T-cell (primary cell): ENCODE results near the gene INHBC. TPM values are rescaled to one million over a fixed set of nuclear protein-coding genes. Genes with fewer than 3 reads are reported as not detected.
"Not testable (repeated sequence)": the region's sequence is repeated elsewhere in the genome, so short reads cannot be mapped to it uniquely, and the experiment has no call there.

Experiments
- ATAC-seq, 4 experiments: fragments of 200-7000 bp in 3 of 4; fragments of 150-1000 bp in 1 of 4; cut with Tn5 transposase; replicated peaks in 1 of 4; 1 replicate in 3 of 4; 2 replicates in 1 of 4; pipeline ENCODE4 v1.10.0; 2021; ENCODE audit warnings: moderate library complexity in 3 of 4, mild to moderate bottlenecking in 2 of 4, moderate number of reproducible peaks in 1 of 4
- CTCF ChIA-PET, 2 donors: fragments of 300-600 bp; sonication (Branson Sonifier 250); formaldehyde crosslinking; loops; one replicate each; lab custom pipeline; 2022; ENCODE audit warnings: antibody characterized with exemption in 2 of 2; lab: Charles Lee
- POLR2A ChIA-PET, 2 donors: fragments of 300-600 bp; sonication (Branson Sonifier 250); formaldehyde crosslinking; loops; one replicate each; lab custom pipeline; 2022; ENCODE audit warnings: antibody characterized with exemption in 2 of 2; lab: Charles Lee
- DNase-seq, 35 experiments: peaks; one replicate each; pipeline versions ENCODE4 v3.0.0 to v3.0.0-alpha.2; 2013 to 2023
- H3K27ac ChIP-seq: one replicate; pipeline ENCODE4 v1.5.1; 2013; ENCODE audit warnings: low read length
- H3K27me3 ChIP-seq, 2 experiments: replicated peaks in 1 of 2; 1 replicate in 1 of 2; 2 replicates in 1 of 2; pipeline versions ENCODE4 v1.6.1 to v1.7.0; 2013; ENCODE audit warnings: low read length in 1 of 2, mixed read lengths in 1 of 2; ENCODE audit not compliant: control insufficient read depth in 2 of 2, insufficient read depth in 2 of 2; ENCODE audit errors: extremely low read depth in 1 of 2
- H3K36me3 ChIP-seq, 2 donors: 1 replicate in 1 of 2; 2 replicates in 1 of 2; pipeline versions ENCODE4 v1.6.1 to v1.7.0; 2013; ENCODE audit warnings: low read length in 1 of 2; ENCODE audit not compliant: control insufficient read depth in 2 of 2, insufficient read depth in 1 of 2; ENCODE audit errors: extremely low read depth in 1 of 2
- H3K4me1 ChIP-seq, 2 experiments: 1 replicate in 1 of 2; 2 replicates in 1 of 2; pipeline versions ENCODE4 v1.6.1 to v1.7.0; 2013; ENCODE audit warnings: low read length in 2 of 2, mixed read lengths in 1 of 2; ENCODE audit not compliant: insufficient read depth in 2 of 2, control insufficient read depth in 1 of 2; ENCODE audit errors: extremely low read depth in 1 of 2
- H3K4me3 ChIP-seq, 2 donors: 1 replicate in 1 of 2; 2 replicates in 1 of 2; pipeline versions ENCODE4 v1.5.1 to v1.7.0; 2013; ENCODE audit warnings: mild to moderate bottlenecking in 2 of 2, low read length in 1 of 2, moderate library complexity in 1 of 2; ENCODE audit not compliant: control insufficient read depth in 1 of 2; ENCODE audit errors: extremely low read depth in 1 of 2
- H3K9me3 ChIP-seq: 2 replicates; pipeline ENCODE4 v1.7.0; 2013
- H3K27ac Mint-ChIP-seq, 2 donors: one replicate each; pipeline ENCODE4 v1.8.0; 2020 to 2021; ENCODE audit warnings: mild to moderate bottlenecking in 2 of 2, mixed read lengths in 2 of 2
- H3K27me3 Mint-ChIP-seq, 2 donors: one replicate each; pipeline ENCODE4 v1.8.0; 2021 to 2022; ENCODE audit warnings: mixed read lengths in 2 of 2
- H3K36me3 Mint-ChIP-seq: one replicate; pipeline ENCODE4 v1.8.0; 2021; ENCODE audit warnings: mixed read lengths
- H3K4me1 Mint-ChIP-seq, 3 donors: one replicate each; pipeline ENCODE4 v1.8.0; 2020 to 2022; ENCODE audit warnings: mixed read lengths in 3 of 3, mild to moderate bottlenecking in 1 of 3
- H3K4me3 Mint-ChIP-seq, 3 donors: one replicate each; pipeline ENCODE4 v1.8.0; 2020 to 2022; ENCODE audit warnings: mild to moderate bottlenecking in 3 of 3, mixed read lengths in 3 of 3, moderate library complexity in 3 of 3
- H3K9me3 Mint-ChIP-seq, 3 donors: one replicate each; pipeline ENCODE4 v1.8.0; 2020 to 2022; ENCODE audit warnings: mixed read lengths in 3 of 3
- WGBS: methylation state at CpG from one replicate; pipeline ENCODE4 v1.1.5; 2013; ENCODE audit warnings: missing lambda C conversion rate; ENCODE audit not compliant: insufficient coverage; 5-methylcytosine and 5-hydroxymethylcytosine counted together
- total RNA-seq, 35 experiments: library from RNA in 6 of 35; stranded (reverse) in 6 of 35; fragments of 120-200 nt in 1 of 35; gene quantifications; one replicate each; pipeline versions ENCODE4 v1.2.1 to v1.2.4 and lab custom pipeline; 2013 to 2026

Gene INHBC
- total RNA-seq, 5 donors from 2014 or later (not counting 1 experiment from before 2014, with no cell fraction given) = 0.13 to 0.23 (median 0.18) TPM; not detected in 2

DNA sequence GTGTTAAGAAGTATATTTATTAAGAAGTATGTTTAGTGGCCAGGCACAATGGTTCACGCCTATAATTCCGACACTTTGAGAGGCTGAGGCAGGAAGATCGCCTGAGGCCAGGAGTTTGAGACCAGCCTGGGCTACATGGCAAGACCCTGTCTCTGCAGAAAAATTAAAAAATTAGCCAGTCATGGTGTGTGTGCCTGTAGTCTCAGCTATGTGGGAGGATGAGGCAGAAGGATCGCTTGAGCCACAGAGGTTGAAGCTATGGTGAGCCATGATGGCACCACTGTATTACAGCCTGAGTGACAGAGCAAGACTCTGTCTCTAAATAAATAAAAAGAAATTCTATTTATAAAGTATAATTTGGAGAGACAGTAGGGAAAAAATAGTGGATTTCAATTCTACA, 24.1 kb upstream of the INHBC start:
- CTCF ChIA-PET = interaction anchor here (0.6 to 0.8 kb wide), 4 partner anchors 9 to 31 kb away, joined by 3 to 4 read pairs (median 4); no protein-coding TSS in a partner anchor
- no peak overlapping the region for H3K27ac ChIP-seq
- ATAC-seq = no peak
- H3K27me3 ChIP-seq = no peaks in the 10 kb centered on the region
- H3K4me3 ChIP-seq = no peak overlapping the region
- no peaks in the 10 kb centered on the region for H3K4me1 ChIP-seq
- no peaks in the 10 kb centered on the region for H3K9me3 ChIP-seq
- H3K4me3 Mint-ChIP-seq = no peak overlapping the region
- H3K9me3 Mint-ChIP-seq = no peaks in the 10 kb centered on the region
- no peaks in the 10 kb centered on the region for H3K27me3 Mint-ChIP-seq
- peaks cover 9% of the 10 kb centered on the region for H3K36me3 Mint-ChIP-seq
- POLR2A ChIA-PET = interaction anchor here (0.6 to 0.7 kb wide), 2 partner anchors 40 to 115 kb away, joined by 3 to 7 read pairs; no protein-coding TSS in a partner anchor
- no peak for DNase-seq
- H3K27ac Mint-ChIP-seq = no peak overlapping the region
- peaks cover 32 to 35% (median 34%) of the 10 kb centered on the region in 3 donors for H3K4me1 Mint-ChIP-seq
- peaks cover 3 to 4% of the 10 kb centered on the region in 2 donors for H3K36me3 ChIP-seq
- 100% methylated on average over 3 of the region's 4 CpGs for WGBS

DNA sequence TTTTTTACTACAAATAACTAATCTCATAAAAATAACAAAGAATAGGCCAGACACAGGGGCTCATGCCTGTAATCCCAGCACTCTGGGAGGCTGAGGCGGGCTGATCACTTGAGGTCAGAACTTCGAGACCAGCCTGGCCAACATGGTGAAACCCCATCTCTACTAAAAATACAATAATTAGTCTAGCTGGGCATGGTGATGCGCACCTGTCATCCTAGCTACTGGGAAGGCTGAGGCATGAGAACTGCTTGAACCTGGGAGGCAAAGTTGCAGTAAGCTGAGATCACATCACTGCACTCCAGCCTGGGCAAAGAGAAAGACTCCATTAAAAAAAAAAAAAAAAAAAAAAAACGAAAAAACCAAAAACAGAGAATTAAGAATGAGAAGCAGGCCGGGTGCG, 20.4 kb upstream of the INHBC start:
- not testable (repeated sequence) for ATAC-seq, H3K27ac ChIP-seq, H3K27me3 Mint-ChIP-seq, H3K9me3 ChIP-seq, H3K27me3 ChIP-seq, DNase-seq, H3K36me3 Mint-ChIP-seq, H3K4me3 Mint-ChIP-seq, H3K4me1 ChIP-seq, H3K27ac Mint-ChIP-seq, H3K9me3 Mint-ChIP-seq, H3K36me3 ChIP-seq, H3K4me3 ChIP-seq
- 100% methylated on average over 2 of the region's 6 CpGs for WGBS
- peaks cover 48 to 55% (median 48%) of the 10 kb centered on the region in 3 donors for H3K4me1 Mint-ChIP-seq
- ChIA-PET CTCF (interaction anchor here (0.7 to 0.8 kb wide), 4 partner anchors 21 to 415 kb away, joined by 3 to 10 read pairs (median 6); no protein-coding TSS in a partner anchor), POLR2A (interaction anchor here (0.6 to 0.7 kb wide), 3 partner anchors 13 to 158 kb away, joined by 3 to 9 read pairs (median 4); no protein-coding TSS in a partner anchor)

DNA sequence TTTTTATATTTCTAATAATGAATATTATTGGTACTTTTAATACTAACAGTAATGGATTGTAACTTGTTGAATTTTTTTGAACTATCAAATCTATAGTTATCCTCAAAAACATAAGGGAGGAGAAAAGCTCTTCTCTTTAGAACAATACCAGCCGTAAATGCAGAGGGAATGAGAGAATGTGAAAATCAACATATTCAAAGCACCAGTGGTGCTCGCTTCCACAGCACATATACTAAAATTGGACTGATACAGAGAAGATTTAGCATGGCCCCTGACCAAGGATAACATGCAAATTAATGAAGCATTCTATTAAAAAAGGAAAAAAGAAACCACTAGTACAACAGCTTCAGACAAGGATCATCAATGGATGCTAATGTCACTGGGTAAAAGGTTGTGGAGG, 19.5 kb upstream of the INHBC start:
- Mint-ChIP-seq H3K4me1 (peaks cover 54 to 60% (median 54%) of the 10 kb centered on the region in 3 donors), H3K27ac (no peak overlapping the region), H3K27me3 (no peaks in the 10 kb centered on the region), H3K4me3 (no peak overlapping the region), H3K36me3 (peaks cover 7% of the 10 kb centered on the region), H3K9me3 (no peaks in the 10 kb centered on the region)
- Histone ChIP-seq H3K4me3 (no peak overlapping the region), H3K4me1 (no peaks in the 10 kb centered on the region), H3K27ac (no peak overlapping the region), H3K9me3 (no peaks in the 10 kb centered on the region), H3K36me3 (peaks cover 4 to 9% of the 10 kb centered on the region in 2 donors), H3K27me3 (no peaks in the 10 kb centered on the region)
- no CpG with 5 or more reads among the region's 2 CpGs for WGBS
- ChIA-PET CTCF (no interaction called here), POLR2A (no interaction called here)
- ATAC-seq (no peak), DNase-seq (no peak)

DNA sequence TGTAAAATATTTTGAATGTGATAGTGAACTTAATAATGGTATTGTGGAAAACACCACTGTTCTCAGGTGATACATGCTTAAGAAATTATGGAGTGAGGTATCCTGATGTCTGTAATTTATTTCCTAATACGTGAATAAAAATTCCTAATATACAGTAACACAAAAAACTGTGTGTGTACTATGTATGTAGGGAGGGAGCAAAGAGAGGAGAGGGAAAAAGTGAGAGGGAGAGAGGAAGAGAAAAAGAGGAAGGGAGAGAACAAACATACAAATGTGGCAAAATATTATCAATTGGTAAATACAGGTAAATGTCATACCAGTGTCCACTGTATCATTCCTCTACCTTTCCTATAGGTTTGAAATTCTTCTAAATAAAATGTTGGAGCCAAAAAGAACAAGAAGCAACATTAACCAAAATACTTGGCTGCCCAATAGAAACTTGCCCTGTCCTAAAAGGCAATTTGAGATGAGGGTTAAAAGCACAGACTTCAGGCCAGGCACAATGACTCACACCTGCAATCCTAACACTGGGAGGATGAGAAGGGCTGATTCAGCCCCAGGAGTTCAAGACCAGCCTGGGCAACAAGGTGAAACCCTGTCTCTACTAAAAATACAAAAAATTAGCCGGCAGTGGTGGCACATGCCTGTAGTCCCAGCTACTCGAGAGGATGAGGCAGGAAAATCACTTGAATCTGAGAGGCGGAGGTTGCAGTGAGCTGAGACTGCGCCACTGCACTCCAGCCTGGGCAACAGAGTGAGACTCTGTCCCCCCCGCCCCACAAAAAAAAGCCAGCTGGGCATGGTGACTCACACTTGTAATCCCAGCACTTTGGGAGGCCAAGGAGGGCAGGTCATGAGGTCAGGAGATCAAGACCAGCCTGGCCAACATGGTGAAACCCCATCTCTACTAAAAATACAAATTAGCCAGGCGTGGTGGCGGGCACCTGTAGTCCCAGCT, 18.3 kb upstream of the INHBC start:
- H3K4me1 ChIP-seq = peaks cover 0 to under 1% of the 10 kb centered on the region in 2 experiments
- Mint-ChIP-seq H3K4me1 (peaks cover 56 to 61% (median 57%) of the 10 kb centered on the region in 3 donors), H3K27ac (peak overlapping the region; percentile 11 to 60), H3K36me3 (peaks cover 11% of the 10 kb centered on the region), H3K4me3 (no peak overlapping the region), H3K9me3 (no peaks in the 10 kb centered on the region), H3K27me3 (no peaks in the 10 kb centered on the region)
- no peak for ATAC-seq
- no peaks in the 10 kb centered on the region for H3K9me3 ChIP-seq
- no peak overlapping the region for H3K27ac ChIP-seq
- no peak overlapping the region for H3K4me3 ChIP-seq
- no peak for DNase-seq
- H3K27me3 ChIP-seq = no peaks in the 10 kb centered on the region
- H3K36me3 ChIP-seq = peaks cover 4 to 11% of the 10 kb centered on the region in 2 donors
- 93% methylated on average over 6 of the region's 8 CpGs for WGBS
- ChIA-PET CTCF (interaction anchor here in 1 of 2 donors (0.6 kb wide), 1 partner anchor 150 kb away, joined by 5 read pairs; no protein-coding TSS in a partner anchor), POLR2A (no interaction called here)

GRCh38 chr12:57418255-57418654, 16.3 kb upstream of the INHBC start:
- no peak for ATAC-seq
- Histone ChIP-seq H3K27me3 (no peaks in the 10 kb centered on the region), H3K9me3 (no peaks in the 10 kb centered on the region), H3K4me3 (no peak overlapping the region), H3K27ac (no peak overlapping the region), H3K4me1 (peaks cover 0 to 2% of the 10 kb centered on the region in 2 experiments), H3K36me3 (peaks cover 1 to 22% of the 10 kb centered on the region in 2 donors)
- no peak overlapping the region for H3K27ac Mint-ChIP-seq
- no peaks in the 10 kb centered on the region for H3K9me3 Mint-ChIP-seq
- WGBS = no CpG with 5 or more reads among the region's 9 CpGs
- ChIA-PET CTCF (interaction anchor here in 1 of 2 donors (1.1 kb wide), 1 partner anchor 41 kb away, joined by 3 read pairs; no protein-coding TSS in a partner anchor), POLR2A (interaction anchor here in 1 of 2 donors (0.7 kb wide), 1 partner anchor 8 kb away, joined by 4 read pairs; no protein-coding TSS in a partner anchor)
- H3K4me1 Mint-ChIP-seq = peaks cover 51 to 54% (median 52%) of the 10 kb centered on the region in 3 donors
- H3K27me3 Mint-ChIP-seq = no peaks in the 10 kb centered on the region
- DNase-seq = no peak
- no peak overlapping the region for H3K4me3 Mint-ChIP-seq
- peaks cover 17% of the 10 kb centered on the region for H3K36me3 Mint-ChIP-seq

- WGBS = 86% methylated on average over 1 of the region's 2 CpGs
- POLR2A ChIA-PET = no interaction called here
Observed at GRCh38 chr12:57419495-57419894, 15.1 kb upstream of the INHBC start.

More at GRCh38 chr12:57419495-57419894, 15.1 kb upstream of the INHBC start:
- peaks cover 0 to 22% of the 10 kb centered on the region in 2 donors for H3K36me3 ChIP-seq
- H3K27me3 ChIP-seq = no peaks in the 10 kb centered on the region
- Mint-ChIP-seq H3K4me3 (no peak overlapping the region), H3K36me3 (peaks cover 20% of the 10 kb centered on the region), H3K4me1 (peaks cover 54 to 55% (median 55%) of the 10 kb centered on the region in 3 donors), H3K27ac (no peak overlapping the region), H3K27me3 (no peaks in the 10 kb centered on the region), H3K9me3 (no peaks in the 10 kb centered on the region)
- ATAC-seq (no peak), DNase-seq (no peak)
- CTCF ChIA-PET = interaction anchor here in 1 of 2 donors (0.8 to 1.1 kb wide), 2 partner anchors 37 to 40 kb away, joined by 3 read pairs; no protein-coding TSS in a partner anchor
- peaks cover 0 to 2% of the 10 kb centered on the region in 2 experiments for H3K4me1 ChIP-seq
- no peak overlapping the region for H3K4me3 ChIP-seq
- H3K27ac ChIP-seq = no peak overlapping the region
- H3K9me3 ChIP-seq = no peaks in the 10 kb centered on the region
